ENCODE results near the gene LLGL2.
"Not testable (repeated sequence)": the region's sequence is repeated elsewhere in the genome, so short reads cannot be mapped to it uniquely, and the experiment has no call there.

LLGL2 gene

GRCh38 chr17:75524970-75525805 lies at the start of gene LLGL2:
Gene LLGL2 (plus strand): TSS chr17:75525697. CDS start chr17:75543427, 17,730 bp downstream.
- Histone ChIP-seq H3K36me3 (ENCODE audit: control insufficient read depth, insufficient read depth, low read length) (peaks cover 2% of the 10 kb centered on the region), H3K4me3 (replicated peaks; ENCODE audit: low read depth, low read length) (peak within 1 kb of the TSS; percentile 66), H3K27me3 (replicated peaks; ENCODE audit: control insufficient read depth, insufficient read depth, low read length) (no peaks in the 10 kb centered on the region)
- DNase-seq (ENCODE audit: extremely low read depth, insufficient read length) = peak; percentile 88
- TF ChIP-seq CTCF (IDR thresholded peaks at IDR 0.05; ENCODE audit: insufficient read depth, low read length, poor library complexity, severe bottlenecking) = peak; percentile 36

- H3K36me3 ChIP-seq (ENCODE audit: control insufficient read depth, insufficient read depth, low read length) = peaks cover 10% of the 10 kb centered on the region
- no peak for TF ChIP-seq CTCF (IDR thresholded peaks at IDR 0.05; ENCODE audit: insufficient read depth, low read length, poor library complexity, severe bottlenecking)
- DNase-seq (ENCODE audit: extremely low read depth, insufficient read length) = no peak
- no peaks in the 10 kb centered on the region for H3K27me3 ChIP-seq (replicated peaks; ENCODE audit: control insufficient read depth, insufficient read depth, low read length)
- no peak overlapping the region for H3K4me3 ChIP-seq (replicated peaks; ENCODE audit: low read depth, low read length)
Observed at GRCh38 chr17:75475851-75476250, 49.6 kb upstream of the LLGL2 start.

- Histone ChIP-seq H3K4me3 (replicated peaks; ENCODE audit: low read depth, low read length) (no peak overlapping the region), H3K36me3 (ENCODE audit: control insufficient read depth, insufficient read depth, low read length) (peaks cover 10% of the 10 kb centered on the region), H3K27me3 (replicated peaks; ENCODE audit: control insufficient read depth, insufficient read depth, low read length) (no peaks in the 10 kb centered on the region)
- TF ChIP-seq CTCF (IDR thresholded peaks at IDR 0.05; ENCODE audit: insufficient read depth, low read length, poor library complexity, severe bottlenecking) = no peak
- no peak for DNase-seq (ENCODE audit: extremely low read depth, insufficient read length)
Observed at GRCh38 chr17:75476271-75476671, 49.2 kb upstream of the LLGL2 start.

- Histone ChIP-seq H3K36me3 (ENCODE audit: control insufficient read depth, insufficient read depth, low read length) (peaks cover 10% of the 10 kb centered on the region), H3K27me3 (replicated peaks; ENCODE audit: control insufficient read depth, insufficient read depth, low read length) (no peaks in the 10 kb centered on the region), H3K4me3 (replicated peaks; ENCODE audit: low read depth, low read length) (no peak overlapping the region)
- TF ChIP-seq CTCF (IDR thresholded peaks at IDR 0.05; ENCODE audit: insufficient read depth, low read length, poor library complexity, severe bottlenecking) = no peak
- DNase-seq (ENCODE audit: extremely low read depth, insufficient read length) = no peak
Observed at GRCh38 chr17:75476752-75477489, 48.6 kb upstream of the LLGL2 start.

GRCh38 chr17:75477490-75477862 lies 48.0 kb upstream of the LLGL2 start:
- H3K4me3 ChIP-seq (replicated peaks; ENCODE audit: low read depth, low read length); H3K36me3 ChIP-seq (ENCODE audit: control insufficient read depth, insufficient read depth, low read length); H3K27me3 ChIP-seq (replicated peaks; ENCODE audit: control insufficient read depth, insufficient read depth, low read length); DNase-seq (ENCODE audit: extremely low read depth, insufficient read length): not testable (repeated sequence)

GRCh38 chr17:75478508-75478907 lies 47.0 kb upstream of the LLGL2 start:
- no peak for DNase-seq (ENCODE audit: extremely low read depth, insufficient read length)
- TF ChIP-seq CTCF (IDR thresholded peaks at IDR 0.05; ENCODE audit: insufficient read depth, low read length, poor library complexity, severe bottlenecking) = no peak
- Histone ChIP-seq H3K4me3 (replicated peaks; ENCODE audit: low read depth, low read length) (no peak overlapping the region), H3K36me3 (ENCODE audit: control insufficient read depth, insufficient read depth, low read length) (peaks cover 6% of the 10 kb centered on the region), H3K27me3 (replicated peaks; ENCODE audit: control insufficient read depth, insufficient read depth, low read length) (no peaks in the 10 kb centered on the region)
